GM12875 (cell line): ENCODE measurements around the gene SGTA.

ENCODE experiments used
- H3K4me3 ChIP-seq: one replicate; pipeline ENCODE4 v1.5.1; 2011; ENCODE audit warnings: low read depth, low read length, control low read depth
- CTCF ChIP-seq: IDR thresholded peaks from 2 replicates; pipeline ENCODE4 v1.5.1; 2011; ENCODE audit warnings: low read depth, mild to moderate bottlenecking, control low read depth, inconsistent platforms, low read length, moderate library complexity, borderline replicate concordance; ENCODE audit not compliant: insufficient read depth

The SGTA gene

GRCh38 chr19:2804156-2805004 is 21.3 kb upstream of the SGTA start:
- no peak for TF ChIP-seq CTCF
- no peak overlapping the region for H3K4me3 ChIP-seq

- TF ChIP-seq CTCF = no peak
- no peak overlapping the region for H3K4me3 ChIP-seq
These were observed 20.5 kb upstream of the SGTA start for GRCh38 chr19:2803486-2804155.

GRCh38 chr19:2802826-2803225 is 19.8 kb upstream of the SGTA start:
- H3K4me3 ChIP-seq = no peak overlapping the region
- no peak for TF ChIP-seq CTCF

- no peak overlapping the region for H3K4me3 ChIP-seq
- no peak for TF ChIP-seq CTCF
These were observed 17.4 kb upstream of the SGTA start for GRCh38 chr19:2800506-2800905.

- TF ChIP-seq CTCF = no peak
- no peak overlapping the region for H3K4me3 ChIP-seq
These were observed 16.4 kb upstream of the SGTA start for GRCh38 chr19:2799273-2800020.

- no peak for TF ChIP-seq CTCF
These were observed 15.7 kb upstream of the SGTA start for GRCh38 chr19:2798733-2799132.

More at GRCh38 chr19:2798733-2799132, 15.7 kb upstream of the SGTA start:
- no peak overlapping the region for H3K4me3 ChIP-seq
